ENCODE measurements around the gene PTPRG.

GRCh38 chr3:61739640-61740039 lies 178.3 kb downstream of the PTPRG start:
- TF ChIP-seq, protein P1, sequence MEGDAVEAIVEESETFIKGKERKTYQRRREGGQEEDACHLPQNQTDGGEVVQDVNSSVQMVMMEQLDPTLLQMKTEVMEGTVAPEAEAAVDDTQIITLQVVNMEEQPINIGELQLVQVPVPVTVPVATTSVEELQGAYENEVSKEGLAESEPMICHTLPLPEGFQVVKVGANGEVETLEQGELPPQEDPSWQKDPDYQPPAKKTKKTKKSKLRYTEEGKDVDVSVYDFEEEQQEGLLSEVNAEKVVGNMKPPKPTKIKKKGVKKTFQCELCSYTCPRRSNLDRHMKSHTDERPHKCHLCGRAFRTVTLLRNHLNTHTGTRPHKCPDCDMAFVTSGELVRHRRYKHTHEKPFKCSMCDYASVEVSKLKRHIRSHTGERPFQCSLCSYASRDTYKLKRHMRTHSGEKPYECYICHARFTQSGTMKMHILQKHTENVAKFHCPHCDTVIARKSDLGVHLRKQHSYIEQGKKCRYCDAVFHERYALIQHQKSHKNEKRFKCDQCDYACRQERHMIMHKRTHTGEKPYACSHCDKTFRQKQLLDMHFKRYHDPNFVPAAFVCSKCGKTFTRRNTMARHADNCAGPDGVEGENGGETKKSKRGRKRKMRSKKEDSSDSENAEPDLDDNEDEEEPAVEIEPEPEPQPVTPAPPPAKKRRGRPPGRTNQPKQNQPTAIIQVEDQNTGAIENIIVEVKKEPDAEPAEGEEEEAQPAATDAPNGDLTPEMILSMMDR (IDR thresholded peaks at IDR 0.05), result no peak
- TF ChIP-seq POLR2A (IDR thresholded peaks at IDR 0.05), result no peak

Measured in right lobe of liver (tissue), 4 donors.